HG03520 (cell line): Measurements from ENCODE around the gene GARIN5B.
"Not testable (repeated sequence)": the region's sequence is repeated elsewhere in the genome, so short reads cannot be mapped to it uniquely, and the experiment has no call there.

Experiments used
- ATAC-seq: cut with Tn5 transposase; IDR thresholded peaks from one replicate; pipeline ENCODE4 v1.9.1; 2021; ENCODE audit warnings: mild to moderate bottlenecking, moderate library complexity; ENCODE audit not compliant: unreplicated experiment

The GARIN5B gene

GRCh38 chr19:55352040-55352439 lies 11.0 kb downstream of the GARIN5B start:
- no peak for ATAC-seq

DNA sequence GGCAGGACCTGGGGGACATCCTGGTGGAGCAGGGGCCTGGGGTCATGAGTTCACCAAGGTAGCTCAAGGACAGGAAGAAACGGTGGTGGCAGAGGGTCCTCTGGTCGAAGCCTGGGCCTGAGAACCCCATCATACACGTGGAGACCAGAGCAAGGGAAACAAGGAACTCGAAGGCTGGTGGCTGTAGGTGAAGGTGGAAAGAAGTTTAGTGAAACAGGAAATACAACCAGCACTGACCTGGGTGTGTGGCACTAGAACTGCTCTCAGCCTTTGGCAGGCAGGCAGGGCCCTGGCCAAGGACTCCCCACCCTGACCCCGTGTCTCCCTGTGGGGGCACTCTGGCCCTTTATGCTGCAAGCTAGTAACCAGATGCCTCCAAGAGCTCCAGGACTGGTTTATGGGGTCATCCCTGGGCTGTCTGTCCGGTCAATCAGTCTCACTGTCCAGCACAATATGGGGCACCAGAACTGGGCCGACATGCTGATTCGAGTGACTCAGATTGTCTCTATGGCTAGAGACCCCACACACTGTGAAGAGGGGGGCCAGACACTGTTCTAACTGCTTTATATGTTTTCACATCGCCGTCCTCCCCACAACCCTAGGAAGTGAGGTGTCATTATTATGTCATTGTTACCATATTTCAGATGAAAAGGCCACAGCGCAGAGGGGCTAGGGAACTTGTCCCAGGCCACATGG lies 12.3 kb downstream of the GARIN5B start:
- no peak for ATAC-seq

GRCh38 chr19:55348317-55349034 lies 14.6 kb downstream of the GARIN5B start:
- no peak for ATAC-seq

DNA sequence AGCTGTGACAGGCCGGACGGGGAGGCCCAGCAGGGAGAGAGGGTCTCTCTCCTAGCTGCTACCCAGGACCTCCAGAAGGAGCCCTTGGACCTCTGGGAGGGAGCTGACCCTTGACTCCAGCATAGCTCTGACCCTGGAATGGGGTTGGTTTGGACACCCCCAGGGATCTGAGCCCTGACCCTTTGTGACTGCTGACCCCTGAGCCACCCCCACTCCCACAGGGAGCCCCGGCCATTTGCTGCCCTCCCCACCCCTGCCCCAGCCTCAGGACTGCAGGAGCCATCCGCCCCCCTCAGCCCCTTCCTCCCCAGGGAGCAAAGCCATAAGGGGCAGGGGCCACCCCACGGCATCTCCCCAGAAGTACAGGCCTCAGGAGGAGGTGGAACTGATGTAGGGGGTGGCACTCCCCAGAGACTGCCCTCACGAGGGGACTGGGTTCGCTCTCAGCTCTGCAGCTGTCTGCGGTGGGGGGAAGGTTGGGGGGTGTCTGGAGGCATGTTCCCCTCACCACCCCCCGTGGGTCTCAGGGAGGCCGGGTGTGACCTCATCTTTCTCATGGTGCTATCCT lies 15.5 kb downstream of the GARIN5B start:
- no peak for ATAC-seq

- ATAC-seq = no peak
Observed at GRCh38 chr19:55346725-55347441, 16.2 kb downstream of the GARIN5B start.

GRCh38 chr19:55345818-55346724 lies 17.0 kb downstream of the GARIN5B start:
- ATAC-seq = no peak

DNA sequence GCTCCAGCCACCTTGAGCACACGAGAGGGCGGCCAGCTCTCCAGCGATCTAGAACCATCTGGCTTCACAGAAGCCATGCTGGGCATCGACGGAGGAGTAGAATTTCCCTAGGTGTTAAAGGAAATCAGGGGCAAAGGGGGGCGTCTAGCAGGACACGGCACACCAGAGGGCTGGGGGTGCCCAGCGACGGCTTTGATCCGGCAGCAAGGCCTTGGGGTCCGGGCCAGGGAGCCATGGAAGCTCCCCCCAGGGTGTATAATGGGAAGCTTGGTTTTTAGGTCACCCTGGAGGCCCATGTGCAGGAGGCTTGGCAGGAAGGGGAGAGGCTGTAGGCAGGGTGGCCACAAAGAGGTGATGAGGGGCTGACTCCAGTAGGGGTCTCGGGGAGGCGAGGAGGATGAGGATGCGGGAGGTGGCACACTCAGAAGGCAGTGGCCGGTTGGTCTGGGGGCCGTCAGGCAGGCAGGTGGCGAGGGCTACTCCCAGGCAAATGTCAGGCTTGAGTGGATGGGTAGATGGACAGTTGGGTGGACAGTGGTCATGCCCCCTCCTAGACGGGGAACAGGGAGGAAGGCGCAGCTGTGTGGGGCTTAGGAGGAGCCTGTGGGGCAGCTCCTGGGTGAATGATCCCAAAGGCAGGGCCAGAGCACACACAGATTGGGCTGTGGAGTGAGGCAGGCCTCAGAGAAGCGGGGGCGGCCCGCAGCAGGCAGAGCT lies 17.8 kb downstream of the GARIN5B start:
- ATAC-seq = no peak

DNA sequence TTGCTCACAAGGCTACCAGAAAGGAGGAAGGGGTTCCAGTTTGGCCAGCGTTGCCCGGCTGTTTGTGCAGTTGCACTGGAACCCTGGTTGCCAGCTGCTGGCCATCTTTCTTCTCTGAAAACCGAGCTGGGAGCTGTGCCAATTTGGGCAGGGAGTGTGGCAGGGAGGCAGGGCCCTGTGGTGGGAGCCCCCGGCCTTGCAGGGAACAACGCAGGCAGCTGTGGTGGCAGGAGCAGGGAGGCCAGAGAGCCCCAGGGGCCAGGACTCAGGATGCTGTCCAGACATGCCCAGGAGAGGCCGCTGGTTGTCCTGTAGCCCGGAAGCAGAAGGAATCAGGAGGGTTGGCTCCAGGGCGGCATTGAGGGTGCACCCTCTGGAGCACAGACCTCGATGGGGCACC lies 18.6 kb downstream of the GARIN5B start:
- no peak for ATAC-seq

DNA sequence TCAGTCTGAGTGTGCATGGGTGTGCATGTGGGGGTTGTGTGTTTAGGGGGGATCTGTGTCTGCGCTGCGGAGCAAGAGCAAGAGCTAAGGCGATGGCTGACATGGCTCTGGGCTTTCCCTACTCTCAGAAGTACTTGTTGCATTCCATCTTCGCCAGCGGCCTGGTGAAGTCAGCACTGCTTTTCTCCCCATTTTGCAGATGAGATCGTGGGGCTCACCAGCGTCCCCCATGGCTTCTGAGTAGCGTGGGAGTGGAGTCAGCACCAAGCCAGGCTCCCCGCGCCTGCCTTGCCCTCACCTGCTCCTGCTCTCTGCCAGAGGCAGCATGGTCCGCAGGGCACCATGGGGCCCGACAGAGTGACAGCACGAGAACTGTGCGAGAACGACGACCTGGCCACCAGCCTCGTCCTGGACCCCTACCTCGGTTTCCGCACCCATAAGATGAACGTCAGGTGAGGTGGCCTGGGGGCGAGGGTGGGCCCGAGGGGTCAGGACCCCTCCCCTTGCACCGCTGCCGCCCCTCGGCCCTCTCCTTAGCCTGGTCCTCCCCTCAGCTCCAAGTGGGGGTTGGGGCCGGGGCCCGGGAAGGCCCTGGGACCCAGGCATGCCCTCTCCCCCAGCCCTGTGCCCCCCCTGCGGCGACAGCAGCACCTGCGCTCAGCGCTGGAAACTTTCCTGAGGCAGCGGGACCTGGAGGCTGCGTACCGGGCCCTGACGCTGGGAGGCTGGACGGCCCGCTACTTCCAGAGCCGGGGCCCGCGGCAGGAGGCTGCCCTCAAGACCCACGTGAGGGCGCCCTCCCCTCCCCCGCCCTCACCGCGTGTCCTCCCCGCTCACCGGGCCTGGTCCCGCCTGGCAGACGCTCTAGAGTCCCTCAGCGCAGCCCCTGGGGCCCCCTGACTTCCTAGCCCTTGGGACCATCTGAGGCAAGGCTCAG lies 21.2 kb downstream of the GARIN5B start:
- no peak for ATAC-seq

- no peak for ATAC-seq
Observed at GRCh38 chr19:55341171-55341588, 21.9 kb downstream of the GARIN5B start.

DNA sequence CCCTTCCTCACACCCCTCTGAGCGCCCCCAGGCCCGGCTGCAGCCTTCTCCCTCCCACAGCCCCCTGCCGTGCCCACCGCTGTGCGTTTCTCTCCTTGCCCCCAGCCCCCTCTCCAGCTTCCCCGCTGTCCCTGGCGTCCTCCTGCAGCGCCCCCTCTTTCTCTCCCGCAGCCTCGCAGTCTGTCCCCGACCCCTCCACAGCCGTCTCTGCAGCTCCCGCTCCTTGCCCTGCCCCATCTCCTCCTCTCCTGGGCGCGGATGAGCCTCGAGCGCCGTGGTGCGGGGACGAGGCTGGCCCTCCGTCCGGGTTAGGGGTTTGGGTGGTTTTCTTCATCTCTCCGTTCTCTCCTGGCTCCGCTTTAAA lies 22.3 kb downstream of the GARIN5B start:
- no peak for ATAC-seq

- no peak for ATAC-seq
Observed at GRCh38 chr19:55339889-55340783, 22.9 kb downstream of the GARIN5B start.

DNA sequence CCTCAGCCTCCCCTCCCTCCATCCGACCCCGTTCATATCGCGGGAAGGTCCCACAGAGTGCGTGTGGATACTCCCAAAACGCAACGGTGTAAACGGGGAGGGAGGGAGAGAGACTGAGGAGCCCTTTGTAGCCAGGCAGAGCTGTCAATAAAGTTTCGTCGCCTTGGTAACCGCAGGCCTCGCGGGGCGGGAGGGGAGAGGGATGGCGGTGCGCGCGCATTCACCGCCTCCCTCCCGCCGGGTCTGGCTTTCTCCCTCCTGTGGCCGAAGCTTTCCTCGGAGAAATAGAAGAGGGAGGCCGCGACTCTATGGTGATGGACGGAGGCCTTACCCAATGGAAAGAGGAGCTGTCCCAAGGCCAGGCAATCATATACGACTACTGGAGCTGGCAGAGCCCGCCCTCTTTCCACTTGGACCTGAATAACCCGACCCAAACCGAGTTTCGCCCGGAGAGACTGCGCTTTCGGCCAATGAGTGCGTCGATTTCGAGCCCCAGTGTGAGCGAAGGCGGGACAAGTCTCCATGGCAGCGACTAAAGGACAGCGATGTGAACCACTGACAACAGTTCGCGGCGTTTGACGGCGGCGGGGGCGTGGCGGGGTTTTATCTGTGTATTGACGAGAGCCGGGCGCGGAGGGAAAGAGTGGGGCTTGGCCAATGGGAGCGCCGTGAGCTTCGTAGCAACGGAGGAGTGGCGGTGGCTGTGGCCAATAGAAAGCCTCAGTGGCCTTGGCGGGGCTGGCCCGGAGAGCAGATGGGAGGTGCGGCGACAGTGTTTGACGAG lies 23.8 kb downstream of the GARIN5B start, which contains the start of gene KMT5C:
Gene KMT5C, plus strand, starts transcription at position 772 of the 784 bp plus-strand sequence. CDS start 2,061 bp downstream, outside the sequence.
- ATAC-seq = peak; percentile 78

DNA sequence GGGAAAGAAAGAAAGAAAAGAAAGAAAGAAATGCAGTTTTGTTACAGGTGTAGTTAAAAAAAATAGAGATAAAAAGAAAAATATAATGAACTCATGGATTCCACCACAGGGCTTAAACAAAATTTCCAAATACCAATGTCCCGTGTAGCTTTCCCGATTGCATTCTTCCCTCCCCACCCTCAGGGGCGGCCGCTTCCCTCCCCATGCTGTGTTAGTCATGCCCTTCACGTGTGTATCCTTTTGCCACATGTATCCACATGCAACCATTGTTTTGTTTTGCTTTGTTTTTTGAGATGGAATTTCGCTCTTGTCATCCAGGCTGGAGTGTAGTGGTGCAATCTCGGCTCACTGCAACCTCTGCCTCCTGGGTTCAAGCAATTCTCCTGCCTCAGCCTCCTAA lies 27.0 kb downstream of the GARIN5B start:
- ATAC-seq = no peak

DNA sequence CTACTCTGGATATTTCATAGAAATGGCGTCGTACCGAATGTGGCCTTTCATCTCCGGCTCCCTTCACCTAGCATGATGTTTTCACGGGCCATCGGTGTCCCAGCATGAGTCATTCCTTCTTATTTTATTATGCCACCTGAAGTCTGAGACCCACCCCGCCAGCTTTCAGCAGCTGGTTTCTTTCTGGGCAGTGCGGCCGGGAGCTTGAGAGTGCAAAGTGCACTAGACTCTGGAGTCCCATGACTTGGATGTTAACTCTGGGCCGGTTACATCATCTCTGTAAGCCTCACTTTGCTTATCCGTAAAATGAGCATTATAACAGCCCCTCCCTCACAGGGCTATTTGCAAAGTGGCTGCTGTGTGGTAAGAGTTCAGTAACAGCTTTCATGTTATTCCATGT lies 29.2 kb downstream of the GARIN5B start:
- no peak for ATAC-seq

- ATAC-seq = not testable (repeated sequence)
Observed at GRCh38 chr19:55329791-55330190, 33.3 kb downstream of the GARIN5B start.

- not testable (repeated sequence) for ATAC-seq
Observed at GRCh38 chr19:55328774-55329318, 34.2 kb downstream of the GARIN5B start.
